ENCODE results near the gene RAPSN. TPM values are rescaled to one million over a fixed set of nuclear protein-coding genes. Genes with fewer than 3 reads are reported as not detected.

Gene RAPSN
- total and polyA plus RNA-seq, 2 of the 8 experiments (the other 6 are each of a cell fraction or from before 2014, with no cell fraction given), result 0.06 to 0.34 TPM

GRCh38 chr11:47487421-47487820 lies 38.5 kb upstream of the RAPSN start:
- Histone ChIP-seq H2BK20ac (ENCODE audit: low read length) (no peak overlapping the region), H3K79me1 (ENCODE audit: low read depth, low read length) (no peaks in the 10 kb centered on the region; the same call in 1 of the 2 replicates), H3K23ac (ENCODE audit: insufficient read length) (no peak overlapping the region), H3K27me3 (replicated peaks in 1 of 4; ENCODE audit: control insufficient read depth in 3 of 4, extremely low read depth in 1 of 4, insufficient read depth in 3 of 4, low read length in 3 of 4) (no peaks in the 10 kb centered on the region), H3K18ac (ENCODE audit: extremely low read depth, low read length) (no peak overlapping the region), H2BK120ac (replicated peaks; ENCODE audit: low read depth, low read length) (no peak overlapping the region), H3K4me2 (ENCODE audit: insufficient read depth in 1 of 2, low read depth in 2 of 2, low read length in 2 of 2) (no peak overlapping the region), H2BK5ac (ENCODE audit: low read depth, low read length) (no peak overlapping the region), H3K23me2 (ENCODE audit: low read depth, low read length) (no peaks in the 10 kb centered on the region), H2AK5ac (ENCODE audit: low read depth, low read length) (no peak overlapping the region), H3K14ac (ENCODE audit: insufficient read length) (no peak overlapping the region), H4K5ac (ENCODE audit: insufficient read length, low read depth, low read length) (no peak overlapping the region), H3K4ac (replicated peaks; ENCODE audit: insufficient read length, low read depth, low read length) (no peak overlapping the region), H3K4me3 (ENCODE audit: extremely low read depth in 1 of 4, insufficient read depth in 2 of 4, low read depth in 3 of 4, low read length in 4 of 4) (no peak overlapping the region), H3K4me1 (replicated peaks in 1 of 4; ENCODE audit: control insufficient read depth in 3 of 4, insufficient read depth in 4 of 4, low read length in 3 of 4) (no peaks in the 10 kb centered on the region), H2AFZ (ENCODE audit: low read length) (no peak overlapping the region), H2BK15ac (ENCODE audit: low read length) (no peak overlapping the region), H3K9ac (replicated peaks in 1 of 4; ENCODE audit: extremely low read depth in 1 of 4, low read depth in 3 of 4, low read length in 3 of 4) (no peak overlapping the region), H4K20me1 (replicated peaks in 1 of 2; ENCODE audit: control insufficient read depth in 1 of 2, insufficient read depth in 2 of 2, low read length in 2 of 2) (peaks cover 3 to 5% of the 10 kb centered on the region in 2 experiments), H3K79me2 (ENCODE audit: control insufficient read depth in 1 of 2, insufficient read depth in 2 of 2, low read length in 2 of 2) (peaks cover 0 to 24% of the 10 kb centered on the region in 2 experiments; a peak in 2 of 4 replicates), H4K91ac (replicated peaks; ENCODE audit: insufficient read length, low read length) (no peak overlapping the region), H3K36me3 (ENCODE audit: control insufficient read depth in 2 of 4, insufficient read depth in 4 of 4, low read length in 3 of 4) (peaks cover 28 to 59% (median 45%) of the 10 kb centered on the region in 4 experiments), H3K9me3 (ENCODE audit: insufficient read depth in 2 of 2, low read depth in 1 of 2, low read length in 1 of 2) (no peaks in the 10 kb centered on the region), H3K56ac (replicated peaks; ENCODE audit: insufficient read length, low read depth, low read length) (no peak overlapping the region), H3K27ac (ENCODE audit: low read depth, low read length) (no peak overlapping the region), H2BK12ac (ENCODE audit: low read depth, low read length) (no peak overlapping the region), H4K8ac (ENCODE audit: extremely low read depth, insufficient read depth, low read length) (no peak overlapping the region)
- 95% methylated on average over 2 of the region's 2 CpGs; no CpG with 5 or more reads in 1 of the 2 experiments for whole genome bisulfite sequencing, 2 experiments (ENCODE audit: extremely low coverage in 1 of 2, insufficient coverage in 1 of 2, insufficient read length in 1 of 2, insufficient replicate concordance in 2 of 2, low coverage in 1 of 2, low lambda C conversion rate in 2 of 2, missing lambda C conversion rate in 1 of 2)
- ChIA-PET POLR2A (ENCODE audit: partially characterized antibody) (interaction anchor here (1.0 to 3.6 kb wide), 4 partner anchors 9 to 78 kb away, joined by 3 to 9 read pairs (median 5); partner anchors contain the start of gene PTPMT1), CTCF (ENCODE audit: partially characterized antibody) (interaction anchor here (0.8 kb wide), 1 partner anchor 34 kb away, joined by 3 read pairs; no protein-coding TSS in a partner anchor)
- no peak for TF ChIP-seq CTBP2 (IDR thresholded peaks at IDR 0.05; ENCODE audit: borderline replicate concordance, insufficient read depth, insufficient read length, low read length)
- TF ChIP-seq POLR2A (IDR thresholded peaks at IDR 0.05; ENCODE audit: control extremely low read depth in 1 of 2, low read depth in 2 of 2, low read length in 2 of 2), result no peak
- no peak for TF ChIP-seq POU5F1 (IDR thresholded peaks at IDR 0.05; ENCODE audit: low read depth, low read length)
- no peak for TF ChIP-seq TBP (IDR thresholded peaks at IDR 0.05; ENCODE audit: low read depth, low read length)
- TF ChIP-seq TAF1 (IDR thresholded peaks at IDR 0.05; ENCODE audit: low read depth, low read length), result no peak
- TF ChIP-seq KDM5A (IDR thresholded peaks at IDR 0.05; ENCODE audit: low read length), result no peak
- TF ChIP-seq KDM4A (IDR thresholded peaks at IDR 0.05; ENCODE audit: low read depth, low read length, severe bottlenecking), result no peak
- no peak for TF ChIP-seq SUZ12 (IDR thresholded peaks at IDR 0.05; ENCODE audit: low read length)
- no peak for TF ChIP-seq CHD1 (IDR thresholded peaks at IDR 0.05; ENCODE audit: low read depth, low read length)
- DNase-seq (ENCODE audit: low read depth in 1 of 2, low spot score in 2 of 2) (no peak), FAIRE-seq (no peak)
